Raji (cell line): ENCODE data around the gene CABLES2.

ENCODE experiments used
- POLR2A ChIP-seq: IDR thresholded peaks from 2 replicates; pipeline ENCODE4 v1.6.1; 2011; ENCODE audit warnings: low read depth, low read length, control low read depth; ENCODE audit not compliant: insufficient read depth

Gene CABLES2

GRCh38 chr20:62407221-62407992 lies at the start of gene CABLES2:
CABLES2 (minus strand) TSS chr20:62407285; CDS start chr20:62407276, 9 bp downstream.
- peak; percentile 59 for TF ChIP-seq POLR2A

GRCh38 chr20:62455929-62456328 lies 48.8 kb upstream of the CABLES2 start:
- no peak for TF ChIP-seq POLR2A

GRCh38 chr20:62454904-62455636 lies 48.0 kb upstream of the CABLES2 start:
- no peak for TF ChIP-seq POLR2A

- TF ChIP-seq POLR2A: no peak
Measured at GRCh38 chr20:62453186-62453808, 46.2 kb upstream of the CABLES2 start.

GRCh38 chr20:62452475-62453095 lies 45.5 kb upstream of the CABLES2 start:
- TF ChIP-seq POLR2A: no peak

GRCh38 chr20:62451970-62452369 lies 44.9 kb upstream of the CABLES2 start:
- TF ChIP-seq POLR2A: no peak

- no peak for TF ChIP-seq POLR2A
Measured at GRCh38 chr20:62451156-62451767, 44.2 kb upstream of the CABLES2 start.

- TF ChIP-seq POLR2A: no peak
Measured at GRCh38 chr20:62449951-62450691, 43.0 kb upstream of the CABLES2 start.

GRCh38 chr20:62448788-62449187 lies 41.7 kb upstream of the CABLES2 start:
- TF ChIP-seq POLR2A: no peak

- TF ChIP-seq POLR2A: no peak
Measured at GRCh38 chr20:62448038-62448437, 41.0 kb upstream of the CABLES2 start.

- no peak for TF ChIP-seq POLR2A
Measured at GRCh38 chr20:62446888-62447869, 40.1 kb upstream of the CABLES2 start.

- no peak for TF ChIP-seq POLR2A
Measured at GRCh38 chr20:62446481-62446880, 39.4 kb upstream of the CABLES2 start.
